H9 (cell line): ENCODE data around the gene COX5B. TPM values are rescaled to one million over a fixed set of nuclear protein-coding genes. Genes with fewer than 3 reads are reported as not detected.

Experiments used
- DNase-seq: peaks from one replicate; pipeline ENCODE4 v3.0.0-alpha.2; 2017
- H2AFZ ChIP-seq: one replicate; pipeline ENCODE4 v1.6.1; 2013; ENCODE audit warnings: mild to moderate bottlenecking, low read length, control low read depth, moderate library complexity
- H2AK5ac ChIP-seq: 2 replicates; pipeline ENCODE4 v1.6.1; 2013; ENCODE audit warnings: low read length, control low read depth, mixed read lengths; ENCODE audit not compliant: insufficient read length
- H2BK120ac ChIP-seq: one replicate; pipeline ENCODE4 v1.6.1; 2013; ENCODE audit warnings: low read depth, mild to moderate bottlenecking, low read length, control low read depth, inconsistent platforms; ENCODE audit not compliant: poor library complexity, severe bottlenecking
- H2BK12ac ChIP-seq: 2 replicates; pipeline ENCODE4 v1.6.1; 2013; ENCODE audit warnings: low read length, control low read depth, mixed read lengths, low read depth; ENCODE audit not compliant: insufficient read length
- H2BK15ac ChIP-seq: 2 replicates; pipeline ENCODE4 v1.6.1; 2013; ENCODE audit warnings: low read depth, low read length, control low read depth
- H2BK20ac ChIP-seq: one replicate; pipeline ENCODE4 v1.6.1; 2013; ENCODE audit warnings: low read depth, mild to moderate bottlenecking, low read length, control low read depth, inconsistent platforms; ENCODE audit not compliant: poor library complexity, severe bottlenecking
- H2BK5ac ChIP-seq: 2 replicates; pipeline ENCODE4 v1.6.1; 2013; ENCODE audit warnings: low read length, control low read depth, mixed read lengths; ENCODE audit not compliant: insufficient read length
- H3K14ac ChIP-seq: 2 replicates; pipeline ENCODE4 v1.6.1; 2013; ENCODE audit warnings: low read length, control low read depth; ENCODE audit not compliant: insufficient read depth
- H3K18ac ChIP-seq: 2 replicates; pipeline ENCODE4 v1.6.1; 2013; ENCODE audit warnings: low read depth, mild to moderate bottlenecking, mixed read lengths, low read length, control low read depth; ENCODE audit not compliant: insufficient read length
- H3K23ac ChIP-seq: 2 replicates; pipeline ENCODE4 v1.6.1; 2013; ENCODE audit warnings: low read length, control low read depth, mixed read lengths, low read depth; ENCODE audit not compliant: insufficient read length
- H3K23me2 ChIP-seq: 2 replicates; pipeline ENCODE4 v1.6.1; 2013; ENCODE audit warnings: low read depth, mild to moderate bottlenecking, mixed read lengths, low read length, control low read depth; ENCODE audit not compliant: insufficient read length, poor library complexity, severe bottlenecking
- H3K27ac ChIP-seq: 2 replicates; pipeline ENCODE4 v1.5.1; 2013; ENCODE audit warnings: low read length, control low read depth, mixed read lengths, low read depth; ENCODE audit not compliant: insufficient read length
- H3K27me3 ChIP-seq: 2 replicates; pipeline ENCODE4 v1.6.1; 2013; ENCODE audit warnings: low read length, control low read depth, inconsistent platforms; ENCODE audit not compliant: insufficient read depth
- H3K4ac ChIP-seq: 2 replicates; pipeline ENCODE4 v1.6.1; 2013; ENCODE audit warnings: low read depth, mild to moderate bottlenecking, control low read depth, inconsistent platforms, low read length, moderate library complexity
- H3K4me1 ChIP-seq: 2 replicates; pipeline ENCODE4 v1.6.1; 2013; ENCODE audit warnings: low read length, control low read depth, inconsistent platforms; ENCODE audit not compliant: insufficient read depth
- H3K4me2 ChIP-seq: 2 replicates; pipeline ENCODE4 v1.6.1; 2013; ENCODE audit warnings: low read length, control low read depth, mixed read lengths; ENCODE audit not compliant: insufficient read length, insufficient read depth
- H3K56ac ChIP-seq: 2 replicates; pipeline ENCODE4 v1.6.1; 2013; ENCODE audit warnings: low read depth, mild to moderate bottlenecking, mixed read lengths, low read length, control low read depth; ENCODE audit not compliant: insufficient read length
- H3K79me1 ChIP-seq: 2 replicates; pipeline ENCODE4 v1.6.1; 2013; ENCODE audit warnings: low read depth, mild to moderate bottlenecking, moderate library complexity, low read length, control low read depth, inconsistent platforms; ENCODE audit not compliant: insufficient read depth, poor library complexity, severe bottlenecking
- H3K79me2 ChIP-seq: 2 replicates; pipeline ENCODE4 v1.6.1; 2013; ENCODE audit warnings: low read length, control low read depth, inconsistent platforms; ENCODE audit not compliant: insufficient read depth
- H3K9ac ChIP-seq: 2 replicates; pipeline ENCODE4 v1.6.1; 2013; ENCODE audit warnings: low read length, control low read depth, mixed read lengths; ENCODE audit not compliant: insufficient read length; ENCODE audit errors: extremely low read depth
- H3K9me3 ChIP-seq: one replicate; pipeline ENCODE4 v1.6.1; 2013; ENCODE audit warnings: low read depth, low read length, inconsistent platforms; ENCODE audit not compliant: control insufficient read depth
- H3T11ph ChIP-seq: one replicate; pipeline ENCODE4 v1.6.1; 2013; ENCODE audit warnings: mild to moderate bottlenecking, low read length, control low read depth, inconsistent platforms
- H4K20me1 ChIP-seq: one replicate; pipeline ENCODE4 v1.6.1; 2013; ENCODE audit not compliant: control insufficient read depth, insufficient read length, insufficient read depth
- H4K5ac ChIP-seq: 2 replicates; pipeline ENCODE4 v1.6.1; 2013; ENCODE audit warnings: low read depth, mild to moderate bottlenecking, mixed read lengths, low read length, control low read depth; ENCODE audit not compliant: insufficient read length
- H4K8ac ChIP-seq: replicated peaks from 2 replicates; pipeline ENCODE4 v1.6.1; 2013; ENCODE audit warnings: low read length, control low read depth, mixed read lengths, low read depth; ENCODE audit not compliant: insufficient read length
- H4K91ac ChIP-seq: 2 replicates; pipeline ENCODE4 v1.6.1; 2013; ENCODE audit warnings: low read depth, mild to moderate bottlenecking, moderate library complexity, mixed read lengths, low read length, control low read depth; ENCODE audit not compliant: insufficient read length
- H3K27ac Mint-ChIP-seq, 3 experiments: 2 replicates in 2 of 3; 3 replicates in 1 of 3; pipeline ENCODE4 v1.8.0; 2020 to 2021; ENCODE audit warnings: mixed read lengths in 3 of 3, mild to moderate bottlenecking in 1 of 3, moderate library complexity in 1 of 3
- H3K27me3 Mint-ChIP-seq: 2 replicates; pipeline ENCODE4 v1.8.0; 2021; ENCODE audit warnings: low read depth, mild to moderate bottlenecking, moderate library complexity, mixed read lengths
- H3K36me3 Mint-ChIP-seq, 3 experiments: 2 replicates in 2 of 3; 3 replicates in 1 of 3; pipeline ENCODE4 v1.8.0; 2020 to 2021; ENCODE audit warnings: low read depth in 3 of 3, mixed read lengths in 3 of 3; ENCODE audit not compliant: insufficient read depth in 1 of 3
- H3K4me1 Mint-ChIP-seq, 2 experiments: 2 replicates each; pipeline ENCODE4 v1.8.0; 2020; ENCODE audit warnings: mixed read lengths in 2 of 2
- H3K4me3 Mint-ChIP-seq, 2 experiments: 2 replicates in 1 of 2; 3 replicates in 1 of 2; pipeline ENCODE4 v1.8.0; 2020 to 2021; ENCODE audit warnings: mild to moderate bottlenecking in 2 of 2, mixed read lengths in 2 of 2, moderate library complexity in 1 of 2
- H3K9me3 Mint-ChIP-seq, 2 experiments: 2 replicates in 1 of 2; 3 replicates in 1 of 2; pipeline ENCODE4 v1.8.0; 2020; ENCODE audit warnings: mild to moderate bottlenecking in 2 of 2, mixed read lengths in 2 of 2, moderate library complexity in 1 of 2
- CTCF ChIP-seq: fragments of 200-600 bp; sonication (generic); conservative IDR thresholded peaks from 3 replicates; pipeline ENCODE4 v1.8.0; 2021; ENCODE audit warnings: antibody characterized with exemption, mild to moderate bottlenecking
- WGBS: extraction: QIAGEN DNeasy Blood & Tissue Kit; methylation state at CpG from one replicate; pipeline ENCODE4 v1.1.7; 2013; ENCODE audit warnings: missing lambda C conversion rate, low lambda C conversion rate, mixed read lengths; ENCODE audit not compliant: insufficient read length; ENCODE audit errors: extremely low coverage; 5-methylcytosine and 5-hydroxymethylcytosine counted together
- total RNA-seq: library from RNA; stranded (reverse); gene quantifications from 2 replicates; pipeline ENCODE4 v1.2.1, GENCODE V29; 2021

The COX5B gene
- total RNA-seq, 1 experiment from 2014 or later = 237 TPM

GRCh38 chr2:97645112-97645694 is 659 bp upstream of the COX5B start:
- no peak overlapping the region for H2AK5ac ChIP-seq
- H2BK120ac ChIP-seq = no peak overlapping the region
- H4K91ac ChIP-seq = no peak overlapping the region
- no peak overlapping the region for H4K5ac ChIP-seq
- no peaks in the 10 kb centered on the region for H3K79me2 ChIP-seq
- no peak for TF ChIP-seq CTCF
- no peaks in the 10 kb centered on the region for H3K4me1 ChIP-seq
- H3K4ac ChIP-seq = no peak overlapping the region
- peak; percentile 41 for DNase-seq
- H2AFZ ChIP-seq = no peak overlapping the region
- Mint-ChIP-seq H3K36me3 (peaks cover 19 to 32% (median 32%) of the 10 kb centered on the region in 3 experiments), H3K27me3 (no peaks in the 10 kb centered on the region), H3K4me3 (peak overlapping the region; percentile 85 to 95), H3K4me1 (peaks cover 13 to 16% of the 10 kb centered on the region in 2 experiments), H3K9me3 (no peaks in the 10 kb centered on the region), H3K27ac (peak overlapping the region; percentile 95 to 98 (median 97))
- H3K23me2 ChIP-seq = peaks cover 5% of the 10 kb centered on the region
- H3K18ac ChIP-seq = peak overlapping the region; percentile 3
- WGBS = no CpG with 5 or more reads among the region's 19 CpGs
- H3K27me3 ChIP-seq = no peaks in the 10 kb centered on the region
- H2BK5ac ChIP-seq = no peak overlapping the region
- H2BK20ac ChIP-seq = no peak overlapping the region
- H3K27ac ChIP-seq = no peak overlapping the region
- H4K20me1 ChIP-seq = no peaks in the 10 kb centered on the region
- H3K14ac ChIP-seq = peak overlapping the region; percentile 38; the same call in 1 of the 2 replicates
- no peaks in the 10 kb centered on the region for H3K9me3 ChIP-seq
- no peak overlapping the region for H2BK15ac ChIP-seq
- peak overlapping the region; percentile 53 for H3K9ac ChIP-seq
- H3K79me1 ChIP-seq = peaks cover 2% of the 10 kb centered on the region
- H4K8ac ChIP-seq = no peak overlapping the region
- no peak overlapping the region for H3K23ac ChIP-seq
- no peak overlapping the region for H3T11ph ChIP-seq
- H3K4me2 ChIP-seq = peak overlapping the region; percentile 71
- H3K56ac ChIP-seq = no peak overlapping the region
- no peak overlapping the region for H2BK12ac ChIP-seq
